ENCODE results near the gene CMC2. TPM values are rescaled to one million over a fixed set of nuclear protein-coding genes. Genes with fewer than 3 reads are reported as not detected.

Gene CMC2
- total and polyA plus RNA-seq, 9 of the 15 experiments (the other 6 are each of a cell fraction or from before 2014, with no cell fraction given): 122 to 501 (median 172) TPM

DNA sequence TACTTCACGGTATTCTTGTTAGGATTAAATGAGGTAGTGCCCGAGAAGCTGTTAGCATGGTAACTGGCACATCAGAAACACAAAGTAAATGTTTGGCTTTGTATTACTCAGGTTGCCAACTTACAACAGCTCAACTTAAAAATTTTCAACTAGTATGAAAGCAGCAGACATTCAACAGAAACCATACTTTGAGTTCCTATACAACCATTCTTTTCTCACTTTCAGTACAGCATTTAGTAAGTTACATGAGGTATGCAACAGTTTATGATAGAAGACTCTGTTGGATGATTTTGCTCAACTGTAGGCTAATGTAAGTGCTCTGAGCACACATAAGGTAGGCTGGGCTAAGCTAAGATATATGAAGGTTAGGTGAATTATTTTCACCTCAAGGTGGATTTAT is 8.0 kb upstream of the CMC2 start:
- in situ Hi-C loops (cut with MboI): loop anchor here (25.0 kb wide), 1 partner anchor 723 kb away; no protein-coding TSS in a partner anchor
- BruUV-seq (replicated peaks): no TSS peak
- ATAC-seq (no peak), DNase-seq (ENCODE audit: extremely low read depth in 1 of 4, low spot score in 3 of 4) (no peak), FAIRE-seq (no peak)
- Histone ChIP-seq H3K79me2 (ENCODE audit: control insufficient read depth, insufficient read depth, low read length) (peaks cover 20% of the 10 kb centered on the region), H3K4me1 (replicated peaks in 1 of 2; ENCODE audit: control insufficient read depth in 2 of 2, insufficient read depth in 2 of 2, low read length in 2 of 2) (no peaks in the 10 kb centered on the region), H3K27ac (ENCODE audit: extremely low read depth, low read depth, low read length) (no peak overlapping the region), H3K4me3 (no peak overlapping the region), H3K36me3 (ENCODE audit: control insufficient read depth, insufficient read depth, low read length) (peaks cover 98% of the 10 kb centered on the region), H3K9me1 (ENCODE audit: control insufficient read depth, insufficient read depth, low read length) (no peaks in the 10 kb centered on the region), H3K27me3 (ENCODE audit: control insufficient read depth in 2 of 2, insufficient read depth in 2 of 2, low read length in 2 of 2) (no peaks in the 10 kb centered on the region), H2AFZ (ENCODE audit: low read depth, low read length) (no peak overlapping the region), H3K4me2 (ENCODE audit: insufficient read depth, low read length) (no peak overlapping the region), H4K20me1 (replicated peaks; ENCODE audit: control insufficient read depth, insufficient read depth, low read length) (no peaks in the 10 kb centered on the region), H3K9me3 (replicated peaks; ENCODE audit: control insufficient read depth, insufficient read depth, low read depth, low read length) (no peaks in the 10 kb centered on the region), H3K9ac (ENCODE audit: insufficient read depth in 1 of 2, low read depth in 2 of 2, low read length in 2 of 2) (no peak overlapping the region)
- POLR2A ChIA-PET: interaction anchor here (0.6 to 1.4 kb wide), 4 partner anchors 11 to 58 kb away, joined by 3 to 4 read pairs (median 3); no protein-coding TSS in a partner anchor
- TF ChIP-seq LARP7 (IDR thresholded peaks at IDR 0.05): no peak
- CTCF ChIA-PET (ENCODE audit: low intra/inter-chr PET ratio): no interaction called here
- intact Hi-C loops (cut with micrococcal nuclease): no loop called here
- WGBS (ENCODE audit: insufficient coverage, low coverage, missing lambda C conversion rate): 85% methylated on average over 2 of the region's 2 CpGs

DNA sequence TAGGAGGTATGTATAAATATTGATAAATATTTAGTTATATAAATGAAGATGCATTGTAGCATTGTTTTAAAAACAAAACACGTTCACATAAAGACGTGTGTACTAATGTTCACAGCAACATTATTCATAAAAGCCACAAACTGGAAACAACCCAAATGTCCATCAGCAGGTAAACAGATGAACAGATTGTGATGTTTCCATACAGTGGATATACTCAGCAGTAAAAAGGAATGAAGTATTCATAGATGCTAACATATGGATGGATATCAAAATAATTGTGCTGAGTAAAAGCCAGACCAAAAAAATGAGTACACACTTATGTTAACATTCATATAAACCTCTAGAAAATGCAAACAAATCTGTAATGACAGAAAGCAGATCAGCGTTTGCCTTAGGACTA is 6.3 kb upstream of the CMC2 start:
- Histone ChIP-seq H3K9me3 (replicated peaks; ENCODE audit: control insufficient read depth, insufficient read depth, low read depth, low read length) (no peaks in the 10 kb centered on the region), H3K4me3 (no peak overlapping the region), H3K9me1 (ENCODE audit: control insufficient read depth, insufficient read depth, low read length) (no peaks in the 10 kb centered on the region), H3K27ac (ENCODE audit: extremely low read depth, low read depth, low read length) (no peak overlapping the region), H3K9ac (ENCODE audit: insufficient read depth in 1 of 2, low read depth in 2 of 2, low read length in 2 of 2) (no peak overlapping the region), H3K27me3 (ENCODE audit: control insufficient read depth in 2 of 2, insufficient read depth in 2 of 2, low read length in 2 of 2) (no peaks in the 10 kb centered on the region), H2AFZ (ENCODE audit: low read depth, low read length) (no peak overlapping the region), H3K36me3 (ENCODE audit: control insufficient read depth, insufficient read depth, low read length) (peaks cover 94% of the 10 kb centered on the region), H3K4me1 (replicated peaks in 1 of 2; ENCODE audit: control insufficient read depth in 2 of 2, insufficient read depth in 2 of 2, low read length in 2 of 2) (peaks cover 8% of the 10 kb centered on the region in 2 experiments; a peak in 4 of 5 replicates), H3K79me2 (ENCODE audit: control insufficient read depth, insufficient read depth, low read length) (peaks cover 37% of the 10 kb centered on the region), H3K4me2 (ENCODE audit: insufficient read depth, low read length) (no peak overlapping the region), H4K20me1 (replicated peaks; ENCODE audit: control insufficient read depth, insufficient read depth, low read length) (no peaks in the 10 kb centered on the region)
- no peak for FAIRE-seq
- WGBS (ENCODE audit: insufficient coverage, low coverage, missing lambda C conversion rate): 90% methylated on average over 3 of the region's 3 CpGs
- in situ Hi-C loops (cut with MboI) (loop anchor here (25.0 kb wide), 1 partner anchor 724 kb away; no protein-coding TSS in a partner anchor), intact Hi-C loops (cut with micrococcal nuclease) (no loop called here)
- ChIA-PET CTCF (ENCODE audit: low intra/inter-chr PET ratio) (no interaction called here), POLR2A (no interaction called here)
- no peak for DNase-seq (ENCODE audit: extremely low read depth in 1 of 4, low spot score in 3 of 4)
- ATAC-seq: no peak
- no TSS peak for BruUV-seq (replicated peaks)
- TF ChIP-seq, protein P1, sequence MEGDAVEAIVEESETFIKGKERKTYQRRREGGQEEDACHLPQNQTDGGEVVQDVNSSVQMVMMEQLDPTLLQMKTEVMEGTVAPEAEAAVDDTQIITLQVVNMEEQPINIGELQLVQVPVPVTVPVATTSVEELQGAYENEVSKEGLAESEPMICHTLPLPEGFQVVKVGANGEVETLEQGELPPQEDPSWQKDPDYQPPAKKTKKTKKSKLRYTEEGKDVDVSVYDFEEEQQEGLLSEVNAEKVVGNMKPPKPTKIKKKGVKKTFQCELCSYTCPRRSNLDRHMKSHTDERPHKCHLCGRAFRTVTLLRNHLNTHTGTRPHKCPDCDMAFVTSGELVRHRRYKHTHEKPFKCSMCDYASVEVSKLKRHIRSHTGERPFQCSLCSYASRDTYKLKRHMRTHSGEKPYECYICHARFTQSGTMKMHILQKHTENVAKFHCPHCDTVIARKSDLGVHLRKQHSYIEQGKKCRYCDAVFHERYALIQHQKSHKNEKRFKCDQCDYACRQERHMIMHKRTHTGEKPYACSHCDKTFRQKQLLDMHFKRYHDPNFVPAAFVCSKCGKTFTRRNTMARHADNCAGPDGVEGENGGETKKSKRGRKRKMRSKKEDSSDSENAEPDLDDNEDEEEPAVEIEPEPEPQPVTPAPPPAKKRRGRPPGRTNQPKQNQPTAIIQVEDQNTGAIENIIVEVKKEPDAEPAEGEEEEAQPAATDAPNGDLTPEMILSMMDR (IDR thresholded peaks at IDR 0.05 in 2 of 3, conservative IDR thresholded peaks at IDR 0.05 in 1 of 3; ENCODE audit: insufficient read depth in 2 of 3, low read depth in 1 of 3, low read length in 3 of 3): no peak
- no peak for TF ChIP-seq PYGO2 (tag; IDR thresholded peaks at IDR 0.05)
- TF ChIP-seq U2AF1 (optimal IDR thresholded peaks at IDR 0.05; ENCODE audit: low read depth, low read length): no peak
- no peak for TF ChIP-seq JUND (IDR thresholded peaks at IDR 0.05; ENCODE audit: borderline replicate concordance, low read depth, low read length)
- TF ChIP-seq JUND (tag; IDR thresholded peaks at IDR 0.05; ENCODE audit: borderline replicate concordance, low read depth, low read length): no peak
- TF ChIP-seq DDX20 (tag; IDR thresholded peaks at IDR 0.05; ENCODE audit: low read depth): no peak
- TF ChIP-seq, protein P2, sequence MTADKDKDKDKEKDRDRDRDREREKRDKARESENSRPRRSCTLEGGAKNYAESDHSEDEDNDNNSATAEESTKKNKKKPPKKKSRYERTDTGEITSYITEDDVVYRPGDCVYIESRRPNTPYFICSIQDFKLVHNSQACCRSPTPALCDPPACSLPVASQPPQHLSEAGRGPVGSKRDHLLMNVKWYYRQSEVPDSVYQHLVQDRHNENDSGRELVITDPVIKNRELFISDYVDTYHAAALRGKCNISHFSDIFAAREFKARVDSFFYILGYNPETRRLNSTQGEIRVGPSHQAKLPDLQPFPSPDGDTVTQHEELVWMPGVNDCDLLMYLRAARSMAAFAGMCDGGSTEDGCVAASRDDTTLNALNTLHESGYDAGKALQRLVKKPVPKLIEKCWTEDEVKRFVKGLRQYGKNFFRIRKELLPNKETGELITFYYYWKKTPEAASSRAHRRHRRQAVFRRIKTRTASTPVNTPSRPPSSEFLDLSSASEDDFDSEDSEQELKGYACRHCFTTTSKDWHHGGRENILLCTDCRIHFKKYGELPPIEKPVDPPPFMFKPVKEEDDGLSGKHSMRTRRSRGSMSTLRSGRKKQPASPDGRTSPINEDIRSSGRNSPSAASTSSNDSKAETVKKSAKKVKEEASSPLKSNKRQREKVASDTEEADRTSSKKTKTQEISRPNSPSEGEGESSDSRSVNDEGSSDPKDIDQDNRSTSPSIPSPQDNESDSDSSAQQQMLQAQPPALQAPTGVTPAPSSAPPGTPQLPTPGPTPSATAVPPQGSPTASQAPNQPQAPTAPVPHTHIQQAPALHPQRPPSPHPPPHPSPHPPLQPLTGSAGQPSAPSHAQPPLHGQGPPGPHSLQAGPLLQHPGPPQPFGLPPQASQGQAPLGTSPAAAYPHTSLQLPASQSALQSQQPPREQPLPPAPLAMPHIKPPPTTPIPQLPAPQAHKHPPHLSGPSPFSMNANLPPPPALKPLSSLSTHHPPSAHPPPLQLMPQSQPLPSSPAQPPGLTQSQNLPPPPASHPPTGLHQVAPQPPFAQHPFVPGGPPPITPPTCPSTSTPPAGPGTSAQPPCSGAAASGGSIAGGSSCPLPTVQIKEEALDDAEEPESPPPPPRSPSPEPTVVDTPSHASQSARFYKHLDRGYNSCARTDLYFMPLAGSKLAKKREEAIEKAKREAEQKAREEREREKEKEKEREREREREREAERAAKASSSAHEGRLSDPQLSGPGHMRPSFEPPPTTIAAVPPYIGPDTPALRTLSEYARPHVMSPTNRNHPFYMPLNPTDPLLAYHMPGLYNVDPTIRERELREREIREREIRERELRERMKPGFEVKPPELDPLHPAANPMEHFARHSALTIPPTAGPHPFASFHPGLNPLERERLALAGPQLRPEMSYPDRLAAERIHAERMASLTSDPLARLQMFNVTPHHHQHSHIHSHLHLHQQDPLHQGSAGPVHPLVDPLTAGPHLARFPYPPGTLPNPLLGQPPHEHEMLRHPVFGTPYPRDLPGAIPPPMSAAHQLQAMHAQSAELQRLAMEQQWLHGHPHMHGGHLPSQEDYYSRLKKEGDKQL (CRISPR knock-in tag; IDR thresholded peaks at IDR 0.05; ENCODE audit: borderline replicate concordance): no peak
